Measurements from ENCODE around the gene MOCS2.
"Not testable (repeated sequence)": the region's sequence is repeated elsewhere in the genome, so short reads cannot be mapped to it uniquely, and the experiment has no call there.

MOCS2 gene

GRCh38 chr5:53114988-53115387 lies 5.4 kb upstream of the MOCS2 start:
- Mint-ChIP-seq H3K27me3 (ENCODE audit: low read depth) (no peaks in the 10 kb centered on the region), H3K4me1 (peaks cover 3% of the 10 kb centered on the region), H3K27ac (no peak overlapping the region), H3K36me3 (ENCODE audit: low read depth) (no peaks in the 10 kb centered on the region), H3K4me3 (no peak overlapping the region), H3K9me3 (no peaks in the 10 kb centered on the region)
- peak; percentile 14 to 43 (median 27) for TF ChIP-seq CTCF (IDR thresholded peaks at IDR 0.05; ENCODE audit: unreplicated experiment in 3 of 3)

GRCh38 chr5:53113947-53114346 lies 4.4 kb upstream of the MOCS2 start:
- Mint-ChIP-seq H3K27me3 (ENCODE audit: low read depth) (no peaks in the 10 kb centered on the region), H3K27ac (no peak overlapping the region), H3K4me3 (no peak overlapping the region), H3K9me3 (no peaks in the 10 kb centered on the region), H3K36me3 (ENCODE audit: low read depth) (no peaks in the 10 kb centered on the region), H3K4me1 (peaks cover 6% of the 10 kb centered on the region)
- no peak for TF ChIP-seq CTCF (IDR thresholded peaks at IDR 0.05; ENCODE audit: unreplicated experiment in 3 of 3)

GRCh38 chr5:53112909-53113308 lies 3.4 kb upstream of the MOCS2 start:
- H3K27me3 Mint-ChIP-seq (ENCODE audit: low read depth): no peaks in the 10 kb centered on the region
- no peak overlapping the region for H3K27ac Mint-ChIP-seq
- TF ChIP-seq CTCF (IDR thresholded peaks at IDR 0.05; ENCODE audit: unreplicated experiment in 3 of 3): no peak
- peaks cover 6% of the 10 kb centered on the region for H3K4me1 Mint-ChIP-seq
- H3K9me3 Mint-ChIP-seq: no peaks in the 10 kb centered on the region
- no peaks in the 10 kb centered on the region for H3K36me3 Mint-ChIP-seq (ENCODE audit: low read depth)
- no peak overlapping the region for H3K4me3 Mint-ChIP-seq

- H3K27ac Mint-ChIP-seq; H3K9me3 Mint-ChIP-seq; H3K27me3 Mint-ChIP-seq (ENCODE audit: low read depth); H3K4me3 Mint-ChIP-seq; H3K36me3 Mint-ChIP-seq (ENCODE audit: low read depth): not testable (repeated sequence)
- peaks cover 10% of the 10 kb centered on the region for H3K4me1 Mint-ChIP-seq
Observed at GRCh38 chr5:53112307-53112706, 2.8 kb upstream of the MOCS2 start.

GRCh38 chr5:53111139-53111538 lies 1.6 kb upstream of the MOCS2 start:
- Mint-ChIP-seq H3K27me3 (ENCODE audit: low read depth) (no peaks in the 10 kb centered on the region), H3K9me3 (no peaks in the 10 kb centered on the region), H3K36me3 (ENCODE audit: low read depth) (peaks cover 14% of the 10 kb centered on the region), H3K4me1 (peaks cover 15% of the 10 kb centered on the region), H3K4me3 (peak overlapping the region in 2 of 3 experiments; percentile 95 to 96), H3K27ac (no peak overlapping the region)
- no peak for TF ChIP-seq CTCF (IDR thresholded peaks at IDR 0.05; ENCODE audit: unreplicated experiment in 3 of 3)

DNA sequence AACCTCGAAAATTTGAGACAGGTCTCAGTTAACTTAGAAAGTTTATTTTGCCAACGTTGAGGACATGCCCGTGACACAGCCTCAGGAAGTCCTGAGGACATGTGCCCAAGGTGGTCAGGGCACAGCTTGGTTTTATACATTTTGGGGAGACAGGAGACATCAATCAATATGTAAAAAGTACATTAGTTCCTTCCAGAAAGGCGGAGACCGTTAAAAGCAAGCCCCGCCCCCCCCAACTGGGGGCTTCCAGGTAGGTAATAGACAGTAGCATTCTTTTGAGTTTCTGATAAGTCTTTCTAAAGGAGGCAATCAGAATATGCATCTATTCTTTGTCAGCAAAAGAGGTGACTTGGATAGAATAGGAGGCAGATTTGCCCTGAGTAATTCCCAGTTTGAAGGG lies 599 bp upstream of the MOCS2 start:
- H3K27ac Mint-ChIP-seq: peak overlapping the region; percentile 90 to 94 (median 92)
- peaks cover 21% of the 10 kb centered on the region for H3K4me1 Mint-ChIP-seq
- TF ChIP-seq CTCF (IDR thresholded peaks at IDR 0.05; ENCODE audit: unreplicated experiment in 3 of 3): no peak
- H3K27me3 Mint-ChIP-seq (ENCODE audit: low read depth): no peaks in the 10 kb centered on the region
- H3K36me3 Mint-ChIP-seq (ENCODE audit: low read depth): peaks cover 24% of the 10 kb centered on the region
- H3K4me3 Mint-ChIP-seq: peak overlapping the region; percentile 94 to 96 (median 95)
- H3K9me3 Mint-ChIP-seq: no peaks in the 10 kb centered on the region
